ENCODE data around the gene ASAP3. TPM values are rescaled to one million over a fixed set of nuclear protein-coding genes. Genes with fewer than 3 reads are reported as not detected.

Gene ASAP3
- total and polyA plus RNA-seq, 2 experiments from 2014 or later, result 28.0 to 98.2 TPM

DNA sequence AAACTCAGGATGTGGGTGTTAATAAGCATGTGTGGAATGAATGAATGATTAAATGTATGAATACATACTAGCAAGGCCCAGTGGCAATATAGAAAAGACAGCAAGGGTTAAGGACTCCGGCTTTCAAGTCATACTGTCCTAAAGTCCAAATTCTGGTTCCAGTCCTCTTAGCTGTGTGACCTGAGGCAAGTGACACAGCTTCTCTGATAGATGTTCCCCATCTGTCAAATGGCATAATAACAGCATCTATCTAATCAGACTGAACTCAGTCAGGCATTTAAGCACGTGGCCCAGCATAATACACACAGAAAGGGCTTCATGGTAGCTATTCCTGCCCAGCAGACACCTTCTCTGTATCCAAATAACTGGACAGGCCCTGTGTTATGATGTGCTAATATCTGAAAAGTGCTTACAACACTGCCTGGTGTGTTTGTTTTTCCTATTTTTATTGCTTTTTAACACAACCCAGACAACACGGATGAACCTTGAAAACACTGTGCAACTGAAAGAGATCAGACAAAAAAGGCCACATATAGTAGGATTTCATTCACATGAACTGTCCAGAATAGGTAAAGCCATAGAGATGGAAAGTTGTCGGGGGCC is 12.4 kb downstream of the ASAP3 start (continued):
- TF ChIP-seq CREB1 (CRISPR knock-in tag; IDR thresholded peaks at IDR 0.05; ENCODE audit: low read depth) (no peak), STAT1 (IDR thresholded peaks at IDR 0.05; ENCODE audit: unreplicated experiment) (no peak), ZNF114 (CRISPR knock-in tag; IDR thresholded peaks at IDR 0.05) (no peak), JUNB (IDR thresholded peaks at IDR 0.05; ENCODE audit: unreplicated experiment) (no peak), POLR2AphosphoS5 (IDR thresholded peaks at IDR 0.05; ENCODE audit: low read depth) (no peak)
- TF ChIP-seq, protein P1, sequence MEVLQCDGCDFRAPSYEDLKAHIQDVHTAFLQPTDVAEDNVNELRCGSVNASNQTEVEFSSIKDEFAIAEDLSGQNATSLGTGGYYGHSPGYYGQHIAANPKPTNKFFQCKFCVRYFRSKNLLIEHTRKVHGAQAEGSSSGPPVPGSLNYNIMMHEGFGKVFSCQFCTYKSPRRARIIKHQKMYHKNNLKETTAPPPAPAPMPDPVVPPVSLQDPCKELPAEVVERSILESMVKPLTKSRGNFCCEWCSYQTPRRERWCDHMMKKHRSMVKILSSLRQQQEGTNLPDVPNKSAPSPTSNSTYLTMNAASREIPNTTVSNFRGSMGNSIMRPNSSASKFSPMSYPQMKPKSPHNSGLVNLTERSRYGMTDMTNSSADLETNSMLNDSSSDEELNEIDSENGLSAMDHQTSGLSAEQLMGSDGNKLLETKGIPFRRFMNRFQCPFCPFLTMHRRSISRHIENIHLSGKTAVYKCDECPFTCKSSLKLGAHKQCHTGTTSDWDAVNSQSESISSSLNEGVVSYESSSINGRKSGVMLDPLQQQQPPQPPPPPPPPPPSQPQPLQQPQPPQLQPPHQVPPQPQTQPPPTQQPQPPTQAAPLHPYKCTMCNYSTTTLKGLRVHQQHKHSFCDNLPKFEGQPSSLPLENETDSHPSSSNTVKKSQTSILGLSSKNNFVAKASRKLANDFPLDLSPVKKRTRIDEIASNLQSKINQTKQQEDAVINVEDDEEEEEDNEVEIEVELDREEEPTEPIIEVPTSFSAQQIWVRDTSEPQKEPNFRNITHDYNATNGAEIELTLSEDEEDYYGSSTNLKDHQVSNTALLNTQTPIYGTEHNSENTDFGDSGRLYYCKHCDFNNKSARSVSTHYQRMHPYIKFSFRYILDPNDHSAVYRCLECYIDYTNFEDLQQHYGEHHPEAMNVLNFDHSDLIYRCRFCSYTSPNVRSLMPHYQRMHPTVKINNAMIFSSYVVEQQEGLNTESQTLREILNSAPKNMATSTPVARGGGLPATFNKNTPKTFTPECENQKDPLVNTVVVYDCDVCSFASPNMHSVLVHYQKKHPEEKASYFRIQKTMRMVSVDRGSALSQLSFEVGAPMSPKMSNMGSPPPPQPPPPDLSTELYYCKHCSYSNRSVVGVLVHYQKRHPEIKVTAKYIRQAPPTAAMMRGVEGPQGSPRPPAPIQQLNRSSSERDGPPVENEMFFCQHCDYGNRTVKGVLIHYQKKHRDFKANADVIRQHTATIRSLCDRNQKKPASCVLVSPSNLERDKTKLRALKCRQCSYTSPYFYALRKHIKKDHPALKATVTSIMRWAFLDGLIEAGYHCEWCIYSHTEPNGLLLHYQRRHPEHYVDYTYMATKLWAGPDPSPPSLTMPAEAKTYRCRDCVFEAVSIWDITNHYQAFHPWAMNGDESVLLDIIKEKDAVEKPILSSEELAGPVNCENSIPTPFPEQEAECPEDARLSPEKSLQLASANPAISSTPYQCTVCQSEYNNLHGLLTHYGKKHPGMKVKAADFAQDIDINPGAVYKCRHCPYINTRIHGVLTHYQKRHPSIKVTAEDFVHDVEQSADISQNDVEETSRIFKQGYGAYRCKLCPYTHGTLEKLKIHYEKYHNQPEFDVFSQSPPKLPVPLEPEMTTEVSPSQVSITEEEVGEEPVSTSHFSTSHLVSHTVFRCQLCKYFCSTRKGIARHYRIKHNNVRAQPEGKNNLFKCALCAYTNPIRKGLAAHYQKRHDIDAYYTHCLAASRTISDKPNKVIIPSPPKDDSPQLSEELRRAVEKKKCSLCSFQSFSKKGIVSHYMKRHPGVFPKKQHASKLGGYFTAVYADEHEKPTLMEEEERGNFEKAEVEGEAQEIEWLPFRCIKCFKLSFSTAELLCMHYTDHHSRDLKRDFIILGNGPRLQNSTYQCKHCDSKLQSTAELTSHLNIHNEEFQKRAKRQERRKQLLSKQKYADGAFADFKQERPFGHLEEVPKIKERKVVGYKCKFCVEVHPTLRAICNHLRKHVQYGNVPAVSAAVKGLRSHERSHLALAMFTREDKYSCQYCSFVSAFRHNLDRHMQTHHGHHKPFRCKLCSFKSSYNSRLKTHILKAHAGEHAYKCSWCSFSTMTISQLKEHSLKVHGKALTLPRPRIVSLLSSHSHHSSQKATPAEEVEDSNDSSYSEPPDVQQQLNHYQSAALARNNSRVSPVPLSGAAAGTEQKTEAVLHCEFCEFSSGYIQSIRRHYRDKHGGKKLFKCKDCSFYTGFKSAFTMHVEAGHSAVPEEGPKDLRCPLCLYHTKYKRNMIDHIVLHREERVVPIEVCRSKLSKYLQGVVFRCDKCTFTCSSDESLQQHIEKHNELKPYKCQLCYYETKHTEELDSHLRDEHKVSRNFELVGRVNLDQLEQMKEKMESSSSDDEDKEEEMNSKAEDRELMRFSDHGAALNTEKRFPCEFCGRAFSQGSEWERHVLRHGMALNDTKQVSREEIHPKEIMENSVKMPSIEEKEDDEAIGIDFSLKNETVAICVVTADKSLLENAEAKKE (CRISPR knock-in tag; IDR thresholded peaks at IDR 0.05), result no peak

DNA sequence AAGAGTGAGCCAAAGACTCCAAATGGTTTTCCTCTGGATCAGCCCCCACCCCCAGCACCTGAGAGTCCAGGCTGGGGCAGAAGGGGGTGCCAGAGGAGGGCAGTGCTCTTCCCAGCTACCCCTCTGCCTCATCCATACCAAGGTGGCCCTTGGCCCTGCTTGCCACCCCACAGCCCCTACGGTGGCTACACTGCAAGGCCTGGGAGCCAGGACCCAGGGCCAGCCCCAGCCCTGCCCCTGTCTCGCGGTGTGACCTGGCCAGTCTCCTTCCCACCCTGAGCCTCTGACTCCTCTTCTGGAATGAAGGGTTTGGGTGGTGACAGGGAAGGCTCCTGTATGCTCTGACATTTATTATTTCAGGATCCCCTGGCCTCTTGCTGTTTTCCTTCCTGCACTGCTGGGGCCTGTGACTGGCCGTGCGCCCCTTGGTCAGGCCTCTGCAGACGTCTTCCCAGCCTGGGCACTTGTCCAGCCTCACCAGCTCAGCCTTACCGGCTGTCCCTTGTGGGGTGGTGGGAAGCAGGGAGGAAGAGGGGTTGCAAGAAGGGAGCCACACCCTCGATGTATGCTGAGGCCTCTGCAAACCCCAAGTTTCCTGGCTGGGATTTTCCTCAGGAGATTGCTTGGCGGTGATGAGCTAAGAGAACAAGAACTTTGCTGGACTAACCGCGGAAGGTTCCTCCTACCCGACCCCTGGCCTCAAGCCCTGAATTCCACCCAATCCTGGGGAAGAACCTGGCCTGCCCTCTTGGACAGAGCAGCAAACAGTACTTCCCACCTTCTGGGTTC is 13.5 kb downstream of the ASAP3 start:
- Histone ChIP-seq H3F3A (replicated peaks; ENCODE audit: low read depth) (no peaks in the 10 kb centered on the region), H4K20me1 (replicated peaks; ENCODE audit: insufficient read depth) (peaks cover 70% of the 10 kb centered on the region), H3K4me1 (ENCODE audit: insufficient read depth) (peaks cover 6% of the 10 kb centered on the region), H3K4me2 (no peak overlapping the region), H3K27me3 (ENCODE audit: insufficient read depth) (no peaks in the 10 kb centered on the region), H3K9me2 (ENCODE audit: insufficient read depth) (no peaks in the 10 kb centered on the region), H3K27ac (ENCODE audit: low read depth) (no peak overlapping the region), H3K79me2 (replicated peaks; ENCODE audit: insufficient read depth) (peaks cover 56% of the 10 kb centered on the region), H3K36me3 (ENCODE audit: insufficient read depth) (no peaks in the 10 kb centered on the region), H3K4me3 (no peak overlapping the region), H2AFZ (no peak overlapping the region)
- Mint-ChIP-seq H3K4me1 (peaks cover 10% of the 10 kb centered on the region), H3K9me3 (no peaks in the 10 kb centered on the region), H3K36me3 (ENCODE audit: low read depth) (no peaks in the 10 kb centered on the region), H3K4me3 (no peak overlapping the region), H3K27ac (no peak overlapping the region), H3K27me3 (ENCODE audit: insufficient read depth, low read depth, poor library complexity) (peaks cover 4% of the 10 kb centered on the region)
- ATAC-seq, result no peak; the same call in 2 of the 3 replicates
- no peak for DNase-seq (ENCODE audit: low spot score)
- TF ChIP-seq EZH2phosphoT487 (IDR thresholded peaks at IDR 0.05; ENCODE audit: unreplicated experiment) (no peak), EZH2 (IDR thresholded peaks at IDR 0.05; ENCODE audit: low read depth, unreplicated experiment) (no peak), POLR2AphosphoS5 (IDR thresholded peaks at IDR 0.05; ENCODE audit: low read depth) (no peak), ZNF331 (CRISPR knock-in tag; IDR thresholded peaks at IDR 0.05; ENCODE audit: low read depth) (no peak)
- TF ChIP-seq, protein P1 (CRISPR knock-in tag; IDR thresholded peaks at IDR 0.05), result no peak
